GM12875 (cell line): Measurements from ENCODE around the gene GADL1.

Experiments
- H3K4me3 ChIP-seq: one replicate; pipeline ENCODE4 v1.5.1; 2011; ENCODE audit warnings: low read depth, low read length, control low read depth
- CTCF ChIP-seq: IDR thresholded peaks from 2 replicates; pipeline ENCODE4 v1.5.1; 2011; ENCODE audit warnings: low read depth, mild to moderate bottlenecking, control low read depth, inconsistent platforms, low read length, moderate library complexity, borderline replicate concordance; ENCODE audit not compliant: insufficient read depth

Gene GADL1

GRCh38 chr3:30699927-30700326 lies 194.5 kb downstream of the GADL1 start:
- no peak overlapping the region for H3K4me3 ChIP-seq
- no peak for TF ChIP-seq CTCF

GRCh38 chr3:30698549-30698948 lies 195.9 kb downstream of the GADL1 start:
- no peak overlapping the region for H3K4me3 ChIP-seq
- TF ChIP-seq CTCF = no peak

GRCh38 chr3:30696896-30697295 lies 197.6 kb downstream of the GADL1 start:
- TF ChIP-seq CTCF = no peak
- no peak overlapping the region for H3K4me3 ChIP-seq

GRCh38 chr3:30696403-30696819 lies 198.1 kb downstream of the GADL1 start:
- TF ChIP-seq CTCF = no peak
- no peak overlapping the region for H3K4me3 ChIP-seq

GRCh38 chr3:30695302-30696061 lies 199.0 kb downstream of the GADL1 start:
- TF ChIP-seq CTCF = no peak

GRCh38 chr3:30694668-30695067 lies 199.8 kb downstream of the GADL1 start:
- H3K4me3 ChIP-seq = no peak overlapping the region
- TF ChIP-seq CTCF = no peak

More at GRCh38 chr3:30695302-30696061, 199.0 kb downstream of the GADL1 start:
- H3K4me3 ChIP-seq = no peak overlapping the region

GRCh38 chr3:30694148-30694547 lies 200.3 kb downstream of the GADL1 start:
- no peak overlapping the region for H3K4me3 ChIP-seq
- TF ChIP-seq CTCF = no peak
